Neuronal stem cell (in vitro differentiated cells): ENCODE results near the gene WDR49.

Experiments
- DNase-seq: peaks from one replicate; pipeline ENCODE4 v3.0.0-alpha.2; 2013; ENCODE audit warnings: low spot score
- H2AFZ ChIP-seq: one replicate; pipeline ENCODE4 v1.6.1; 2013; ENCODE audit warnings: mild to moderate bottlenecking, low read length, inconsistent platforms
- H2AK5ac ChIP-seq: 2 replicates; pipeline ENCODE4 v1.6.1; 2013; ENCODE audit warnings: low read depth, mild to moderate bottlenecking, inconsistent platforms, low read length, moderate library complexity, mixed read lengths
- H2BK120ac ChIP-seq: 2 replicates; pipeline ENCODE4 v1.6.1; 2013; ENCODE audit warnings: low read depth, mild to moderate bottlenecking, inconsistent platforms, low read length, moderate library complexity, mixed read lengths
- H2BK12ac ChIP-seq: one replicate; pipeline ENCODE4 v1.6.1; 2013; ENCODE audit warnings: low read length, inconsistent platforms
- H2BK15ac ChIP-seq: 2 replicates; pipeline ENCODE4 v1.6.1; 2013; ENCODE audit warnings: mild to moderate bottlenecking, low read length, inconsistent platforms, mixed read lengths
- H2BK5ac ChIP-seq: one replicate; pipeline ENCODE4 v1.6.1; 2013; ENCODE audit warnings: inconsistent platforms, mild to moderate bottlenecking, low read length, moderate library complexity
- H3K14ac ChIP-seq: one replicate; pipeline ENCODE4 v1.6.1; 2013; ENCODE audit warnings: low read length, inconsistent platforms
- H3K18ac ChIP-seq: 2 replicates; pipeline ENCODE4 v1.6.1; 2013; ENCODE audit warnings: low read length, inconsistent platforms
- H3K23ac ChIP-seq: 2 replicates; pipeline ENCODE4 v1.6.1; 2013; ENCODE audit warnings: low read depth, mild to moderate bottlenecking, mixed read lengths, low read length, inconsistent platforms; ENCODE audit not compliant: poor library complexity
- H3K27ac ChIP-seq: replicated peaks from 3 replicates; pipeline ENCODE4 v1.5.1; 2013; ENCODE audit warnings: low read length, inconsistent platforms
- H3K27me3 ChIP-seq, 3 experiments: 2 replicates each; pipeline ENCODE4 v1.6.1; 2013; ENCODE audit warnings: low read length in 3 of 3, mild to moderate bottlenecking in 2 of 3, inconsistent platforms in 1 of 3, low read depth in 1 of 3, mixed read lengths in 1 of 3, moderate library complexity in 1 of 3; ENCODE audit not compliant: control insufficient read depth in 3 of 3, insufficient read depth in 3 of 3
- H3K36me3 ChIP-seq, 2 donors: replicated peaks in 1 of 2; 2 replicates each; pipeline ENCODE4 v1.6.1; 2013; ENCODE audit warnings: low read length in 2 of 2; ENCODE audit not compliant: control insufficient read depth in 2 of 2, insufficient read depth in 2 of 2
- H3K4ac ChIP-seq: 2 replicates; pipeline ENCODE4 v1.6.1; 2013; ENCODE audit warnings: inconsistent platforms, mild to moderate bottlenecking, low read length, moderate library complexity
- H3K4me1 ChIP-seq, 2 donors: 1 replicate in 1 of 2; 2 replicates in 1 of 2; pipeline ENCODE4 v1.6.1; 2013; ENCODE audit warnings: low read length in 2 of 2, low read depth in 1 of 2; ENCODE audit not compliant: control insufficient read depth in 2 of 2, insufficient read depth in 1 of 2
- H3K4me2 ChIP-seq: one replicate; pipeline ENCODE4 v1.6.1; 2013; ENCODE audit warnings: mild to moderate bottlenecking, low read length, inconsistent platforms; ENCODE audit not compliant: insufficient read depth, poor library complexity, severe bottlenecking
- H3K4me3 ChIP-seq, 2 donors: 2 replicates each; pipeline ENCODE4 v1.5.1; 2013; ENCODE audit warnings: low read length in 2 of 2, mild to moderate bottlenecking in 2 of 2, inconsistent platforms in 1 of 2, moderate library complexity in 1 of 2
- H3K79me1 ChIP-seq: one replicate; pipeline ENCODE4 v1.6.1; 2013; ENCODE audit warnings: low read depth, mild to moderate bottlenecking, inconsistent platforms, low read length, moderate library complexity
- H3K9ac ChIP-seq: one replicate; pipeline ENCODE4 v1.6.1; 2013; ENCODE audit warnings: mild to moderate bottlenecking, low read depth, low read length, inconsistent platforms; ENCODE audit not compliant: poor library complexity
- H3K9me3 ChIP-seq, 2 donors: replicated peaks in 1 of 2; 2 replicates each; pipeline versions ENCODE3 to v1.6.1; 2013; ENCODE audit warnings: low read length in 2 of 2, mild to moderate bottlenecking in 2 of 2, inconsistent platforms in 1 of 2, low read depth in 1 of 2, mixed read lengths in 1 of 2, moderate library complexity in 1 of 2; ENCODE audit not compliant: control insufficient read depth in 2 of 2, insufficient read depth in 1 of 2
- H4K8ac ChIP-seq: one replicate; pipeline ENCODE4 v1.6.1; 2013; ENCODE audit warnings: low read depth, mild to moderate bottlenecking, inconsistent platforms, low read length, moderate library complexity
- H4K91ac ChIP-seq: one replicate; pipeline ENCODE4 v1.6.1; 2013; ENCODE audit warnings: low read length, low read depth, mild to moderate bottlenecking, inconsistent platforms; ENCODE audit not compliant: poor library complexity
- WGBS, 2 donors: extraction: QIAGEN DNeasy Blood & Tissue Kit; methylation state at CpG; one replicate each; pipeline ENCODE4 v1.1.7; 2013; ENCODE audit warnings: missing lambda C conversion rate in 2 of 2, mixed read lengths in 1 of 2; ENCODE audit not compliant: insufficient read length in 2 of 2, insufficient replicate concordance in 1 of 2; ENCODE audit errors: extremely low coverage in 2 of 2; 5-methylcytosine and 5-hydroxymethylcytosine counted together

Gene WDR49

GRCh38 chr3:167480748-167481147, 173.0 kb downstream of the WDR49 start:
- Histone ChIP-seq H3K4ac (no peak overlapping the region), H3K9me3 (no peaks in the 10 kb centered on the region), H2AFZ (no peak overlapping the region), H4K8ac (no peak overlapping the region), H3K4me2 (no peak overlapping the region), H3K4me1 (no peaks in the 10 kb centered on the region), H2BK5ac (no peak overlapping the region), H3K14ac (no peak overlapping the region), H3K27ac (no peak overlapping the region), H3K27me3 (no peaks in the 10 kb centered on the region), H3K9ac (no peak overlapping the region), H3K4me3 (no peak overlapping the region), H3K79me1 (no peaks in the 10 kb centered on the region), H2AK5ac (no peak overlapping the region), H3K23ac (no peak overlapping the region), H3K36me3 (no peaks in the 10 kb centered on the region), H2BK12ac (no peak overlapping the region), H3K18ac (no peak overlapping the region), H2BK15ac (no peak overlapping the region), H2BK120ac (no peak overlapping the region), H4K91ac (no peak overlapping the region)
- no CpG with 5 or more reads among the region's 2 CpGs for WGBS, 2 donors
- no peak for DNase-seq

DNA sequence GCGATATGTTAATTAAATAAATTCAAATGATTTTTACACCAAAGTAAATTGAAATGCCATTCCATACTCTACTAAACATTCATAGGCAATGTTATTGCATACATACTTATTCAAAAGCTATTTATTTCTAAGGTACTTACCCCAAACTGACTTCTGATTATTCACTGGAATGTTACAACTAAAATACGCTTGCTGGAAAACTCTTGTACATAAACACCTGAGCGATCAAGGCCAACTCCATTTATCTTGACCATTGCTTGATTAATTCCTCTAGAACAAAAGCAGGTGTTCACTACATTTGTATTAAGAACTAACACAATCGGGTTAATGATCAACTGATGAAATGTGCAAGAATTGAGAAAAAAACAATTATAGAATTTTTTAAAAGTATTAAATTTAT, 179.9 kb downstream of the WDR49 start, which contains the start of gene SERPINI2:
Gene SERPINI2, minus strand, starts transcription at position 180 of the 400 bp plus-strand sequence. CDS start 2,208 bp downstream, outside the sequence.
- H2AK5ac ChIP-seq = no peak within 1 kb of the TSS
- DNase-seq = no peak
- H3K4me3 ChIP-seq = no peak within 1 kb of the TSS
- H3K18ac ChIP-seq = no peak within 1 kb of the TSS
- no peak within 1 kb of the TSS for H4K91ac ChIP-seq
- no peak within 1 kb of the TSS for H3K14ac ChIP-seq
- no peak within 1 kb of the TSS for H2BK15ac ChIP-seq
- H3K23ac ChIP-seq = no peak within 1 kb of the TSS
- no peaks in the 10 kb centered on the region for H3K4me1 ChIP-seq
- no peaks in the 10 kb centered on the region for H3K79me1 ChIP-seq
- no peaks in the 10 kb centered on the region for H3K27me3 ChIP-seq
- no peaks in the 10 kb centered on the region for H3K36me3 ChIP-seq
- H3K4ac ChIP-seq = no peak within 1 kb of the TSS
- H4K8ac ChIP-seq = no peak within 1 kb of the TSS
- H3K9me3 ChIP-seq = no peaks in the 10 kb centered on the region
- no peak within 1 kb of the TSS for H3K4me2 ChIP-seq
- no peak within 1 kb of the TSS for H2AFZ ChIP-seq
- WGBS, 2 donors = no CpG with 5 or more reads among the region's 4 CpGs
- H2BK12ac ChIP-seq = no peak within 1 kb of the TSS
- no peak within 1 kb of the TSS for H3K9ac ChIP-seq
- no peak within 1 kb of the TSS for H3K27ac ChIP-seq
- H2BK5ac ChIP-seq = no peak within 1 kb of the TSS
- no peak within 1 kb of the TSS for H2BK120ac ChIP-seq

GRCh38 chr3:167469381-167469780, 184.4 kb downstream of the WDR49 start:
- no peaks in the 10 kb centered on the region for H3K79me1 ChIP-seq
- no peak overlapping the region for H3K23ac ChIP-seq

GRCh38 chr3:167467848-167468611, 185.7 kb downstream of the WDR49 start:
- WGBS, 2 donors = no CpG with 5 or more reads among the region's 5 CpGs
- Histone ChIP-seq H3K79me1 (no peaks in the 10 kb centered on the region), H3K9ac (no peak overlapping the region), H3K4me3 (no peak overlapping the region), H2BK12ac (no peak overlapping the region), H3K27ac (no peak overlapping the region), H3K4ac (no peak overlapping the region), H2BK120ac (no peak overlapping the region), H3K18ac (no peak overlapping the region), H2BK5ac (no peak overlapping the region), H3K14ac (no peak overlapping the region), H3K36me3 (no peaks in the 10 kb centered on the region), H4K91ac (no peak overlapping the region), H3K9me3 (no peaks in the 10 kb centered on the region), H2AFZ (no peak overlapping the region), H3K4me2 (no peak overlapping the region), H4K8ac (no peak overlapping the region), H3K23ac (no peak overlapping the region), H2AK5ac (no peak overlapping the region), H3K4me1 (peaks cover 0 to 4% of the 10 kb centered on the region in 2 donors), H2BK15ac (no peak overlapping the region), H3K27me3 (no peaks in the 10 kb centered on the region)
- DNase-seq = no peak

More at GRCh38 chr3:167469381-167469780, 184.4 kb downstream of the WDR49 start:
- WGBS, 2 donors = no CpG with 5 or more reads among the region's 3 CpGs
- Histone ChIP-seq H3K4me3 (no peak overlapping the region), H2BK15ac (no peak overlapping the region), H3K36me3 (no peaks in the 10 kb centered on the region), H2BK120ac (no peak overlapping the region), H3K4ac (no peak overlapping the region), H3K9me3 (no peaks in the 10 kb centered on the region), H2AFZ (no peak overlapping the region), H3K4me1 (peaks cover 0 to 4% of the 10 kb centered on the region in 2 donors), H3K27ac (no peak overlapping the region), H3K4me2 (no peak overlapping the region), H2BK5ac (no peak overlapping the region), H3K18ac (no peak overlapping the region), H3K9ac (no peak overlapping the region), H4K91ac (no peak overlapping the region), H3K14ac (no peak overlapping the region), H2BK12ac (no peak overlapping the region), H3K27me3 (no peaks in the 10 kb centered on the region), H2AK5ac (no peak overlapping the region), H4K8ac (no peak overlapping the region)
- no peak for DNase-seq
